ENCODE results near the gene ATXN1. TPM values are rescaled to one million over a fixed set of nuclear protein-coding genes. Genes with fewer than 3 reads are reported as not detected.
A peak's percentile ranks its signal among the peaks of the same experiment; 100 is the strongest.

The ATXN1 gene
- polyA plus RNA-seq, 1 donor (not counting 4 experiments of a cell fraction or from before 2014, with no cell fraction given), result 9.7 TPM

GRCh38 chr6:16333580-16333979 lies 427.7 kb downstream of the ATXN1 start:
- Histone ChIP-seq H3K27me3 (ENCODE audit: control insufficient read depth, extremely low read depth, insufficient read depth, low read length) (no peaks in the 10 kb centered on the region), H3K36me3 (ENCODE audit: control insufficient read depth in 2 of 2, extremely low read depth in 1 of 2, insufficient read depth in 2 of 2, low read length in 2 of 2) (no peaks in the 10 kb centered on the region), H3K4me1 (ENCODE audit: control insufficient read depth, extremely low read depth, insufficient read depth, low read length) (peaks cover 62% of the 10 kb centered on the region), H2AFZ (ENCODE audit: control insufficient read depth, low read length) (no peak overlapping the region), H3K27ac (ENCODE audit: control insufficient read depth, insufficient read depth, low read length) (peak overlapping the region; percentile 55), H4K20me1 (ENCODE audit: control insufficient read depth, extremely low read depth, insufficient read depth, low read length) (no peaks in the 10 kb centered on the region), H3K9me3 (ENCODE audit: control insufficient read depth, low read depth, low read length) (no peaks in the 10 kb centered on the region), H3K4me2 (ENCODE audit: control insufficient read depth, extremely low read depth, insufficient read depth, low read depth, low read length) (peak overlapping the region; percentile 0), H3K9ac (ENCODE audit: control insufficient read depth, extremely low read depth, insufficient read depth, low read length) (no peak overlapping the region), H3K9me1 (ENCODE audit: control insufficient read depth, extremely low read depth, insufficient read depth, low read length) (no peaks in the 10 kb centered on the region), H3K4me3 (ENCODE audit: control insufficient read depth in 2 of 3, extremely low read depth in 1 of 3, insufficient read depth in 2 of 3, low read depth in 1 of 3, low read length in 3 of 3) (no peak overlapping the region), H3K79me2 (ENCODE audit: control insufficient read depth, insufficient read depth, low read length) (no peaks in the 10 kb centered on the region)
- dilution Hi-C loops (cut with MboI; ENCODE audit: extremely low pct_ligation_motif_present, low sequenced_read_pairs), result no loop called here
- peak; percentile 89 for FAIRE-seq
- DNase-seq (ENCODE audit: low read depth, low spot score), result peak; percentile 74
- TF ChIP-seq EZH2 (IDR thresholded peaks at IDR 0.05; ENCODE audit: low read length), result no peak
- TF ChIP-seq CTCF (optimal IDR thresholded peaks at IDR 0.05 in 1 of 3, IDR thresholded peaks at IDR 0.05 in 1 of 3, conservative IDR thresholded peaks at IDR 0.05 in 1 of 3; ENCODE audit: extremely low read depth in 1 of 3, insufficient read depth in 2 of 3, low read length in 3 of 3), result peak in 1 of 3 experiments; percentile 14

GRCh38 chr6:16332175-16332542 lies 429.1 kb downstream of the ATXN1 start:
- Histone ChIP-seq H3K27me3 (ENCODE audit: control insufficient read depth, extremely low read depth, insufficient read depth, low read length) (no peaks in the 10 kb centered on the region), H3K79me2 (ENCODE audit: control insufficient read depth, insufficient read depth, low read length) (no peaks in the 10 kb centered on the region), H3K27ac (ENCODE audit: control insufficient read depth, insufficient read depth, low read length) (peak overlapping the region; percentile 61), H2AFZ (ENCODE audit: control insufficient read depth, low read length) (no peak overlapping the region), H3K9me1 (ENCODE audit: control insufficient read depth, extremely low read depth, insufficient read depth, low read length) (no peaks in the 10 kb centered on the region), H3K9me3 (ENCODE audit: control insufficient read depth, low read depth, low read length) (no peaks in the 10 kb centered on the region), H3K4me3 (ENCODE audit: control insufficient read depth in 2 of 3, extremely low read depth in 1 of 3, insufficient read depth in 2 of 3, low read depth in 1 of 3, low read length in 3 of 3) (no peak overlapping the region), H3K36me3 (ENCODE audit: control insufficient read depth in 2 of 2, extremely low read depth in 1 of 2, insufficient read depth in 2 of 2, low read length in 2 of 2) (no peaks in the 10 kb centered on the region), H4K20me1 (ENCODE audit: control insufficient read depth, extremely low read depth, insufficient read depth, low read length) (no peaks in the 10 kb centered on the region), H3K9ac (ENCODE audit: control insufficient read depth, extremely low read depth, insufficient read depth, low read length) (peak overlapping the region; percentile 67), H3K4me2 (ENCODE audit: control insufficient read depth, extremely low read depth, insufficient read depth, low read depth, low read length) (peak overlapping the region; percentile 80), H3K4me1 (ENCODE audit: control insufficient read depth, extremely low read depth, insufficient read depth, low read length) (peaks cover 48% of the 10 kb centered on the region)
- DNase-seq (ENCODE audit: low read depth, low spot score) (peak; percentile 65), FAIRE-seq (peak; percentile 68)
- dilution Hi-C loops (cut with MboI; ENCODE audit: extremely low pct_ligation_motif_present, low sequenced_read_pairs), result no loop called here
- TF ChIP-seq CTCF (optimal IDR thresholded peaks at IDR 0.05 in 1 of 3, IDR thresholded peaks at IDR 0.05 in 1 of 3, conservative IDR thresholded peaks at IDR 0.05 in 1 of 3; ENCODE audit: extremely low read depth in 1 of 3, insufficient read depth in 2 of 3, low read length in 3 of 3) (peak; percentile 77 to 89 (median 89)), EZH2 (IDR thresholded peaks at IDR 0.05; ENCODE audit: low read length) (no peak)

Data from keratinocyte (primary cell).